Astrocyte of the spinal cord (primary cell): ENCODE data around the gene CDH10.

ENCODE experiments used
- DNase-seq: peaks from one replicate; pipeline ENCODE4 v3.0.0; 2011; ENCODE audit warnings: low read depth, low spot score
- H3K4me3 ChIP-seq: 2 replicates; pipeline ENCODE4 v1.5.1; 2011; ENCODE audit warnings: low read depth, mild to moderate bottlenecking, low read length, moderate library complexity
- CTCF ChIP-seq: IDR thresholded peaks from 2 replicates; pipeline ENCODE4 v1.5.1; 2012; ENCODE audit warnings: low read depth, mild to moderate bottlenecking, low read length, inconsistent platforms
- in situ Hi-C: cut with HindIII; loops from 2 replicates; pipeline ENCODE4 v1.10.0; 2017; ENCODE audit warnings: low sequenced_read_pairs

Gene CDH10

GRCh38 chr5:24644761-24645160, at the start of gene CDH10:
TSS of gene CDH10 (minus strand) at chr5:24644978. CDS start at chr5:24593490, 51,488 bp downstream.
- peak within 1 kb of the TSS; percentile 45 for H3K4me3 ChIP-seq
- in situ Hi-C loops = no loop called here
- peak; percentile 54 for DNase-seq
- TF ChIP-seq CTCF = no peak

- DNase-seq = no peak
- no peak for TF ChIP-seq CTCF
- in situ Hi-C loops = no loop called here
- H3K4me3 ChIP-seq = no peak overlapping the region
Measured at GRCh38 chr5:24693609-24694008, 48.8 kb upstream of the CDH10 start.

GRCh38 chr5:24691074-24691473, 46.3 kb upstream of the CDH10 start:
- no peak overlapping the region for H3K4me3 ChIP-seq
- TF ChIP-seq CTCF = no peak
- DNase-seq = no peak
- in situ Hi-C loops = no loop called here

- no peak for TF ChIP-seq CTCF
- DNase-seq = peak; percentile 0
- in situ Hi-C loops = no loop called here
- no peak overlapping the region for H3K4me3 ChIP-seq
Measured at GRCh38 chr5:24681106-24681505, 36.3 kb upstream of the CDH10 start.

GRCh38 chr5:24668050-24668449, 23.3 kb upstream of the CDH10 start:
- no peak for TF ChIP-seq CTCF
- DNase-seq = no peak
- no peak overlapping the region for H3K4me3 ChIP-seq
- in situ Hi-C loops = no loop called here

GRCh38 chr5:24649531-24649930, 4.8 kb upstream of the CDH10 start:
- no peak for TF ChIP-seq CTCF
- in situ Hi-C loops = no loop called here
- DNase-seq = no peak
- H3K4me3 ChIP-seq = no peak overlapping the region

GRCh38 chr5:24646915-24647314, 2.1 kb upstream of the CDH10 start:
- in situ Hi-C loops = no loop called here
- no peak for DNase-seq
- H3K4me3 ChIP-seq = no peak overlapping the region
- no peak for TF ChIP-seq CTCF
